Measurements from ENCODE around the gene GKN2.

DNA sequence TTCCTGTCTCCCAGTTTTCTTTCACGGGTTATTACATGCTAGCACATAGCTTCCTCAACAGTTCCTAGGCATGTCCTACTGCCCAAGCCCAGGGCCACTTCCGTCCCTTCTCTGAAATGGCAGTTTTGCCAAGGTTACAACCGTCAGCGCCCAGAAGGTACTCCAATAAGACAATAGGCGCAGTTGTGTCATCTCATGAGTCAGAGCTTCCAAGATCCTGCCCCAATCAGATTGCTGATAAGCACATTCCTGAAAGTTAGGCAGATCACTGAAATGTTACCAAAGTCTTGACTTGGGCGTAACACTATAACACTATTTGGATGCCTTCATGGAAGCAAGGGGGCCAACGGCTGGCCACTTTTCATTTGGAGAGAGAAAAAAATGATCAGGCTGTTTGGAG lies 34.2 kb downstream of the GKN2 start:
- no peak for TF ChIP-seq EP300 (conservative IDR thresholded peaks at IDR 0.05; ENCODE audit: poor library complexity, severe bottlenecking)
- no peak for TF ChIP-seq EZH2 (IDR thresholded peaks at IDR 0.05; ENCODE audit: borderline replicate concordance, insufficient read depth, low read length, poor library complexity, severe bottlenecking)
- TF ChIP-seq, protein P1, sequence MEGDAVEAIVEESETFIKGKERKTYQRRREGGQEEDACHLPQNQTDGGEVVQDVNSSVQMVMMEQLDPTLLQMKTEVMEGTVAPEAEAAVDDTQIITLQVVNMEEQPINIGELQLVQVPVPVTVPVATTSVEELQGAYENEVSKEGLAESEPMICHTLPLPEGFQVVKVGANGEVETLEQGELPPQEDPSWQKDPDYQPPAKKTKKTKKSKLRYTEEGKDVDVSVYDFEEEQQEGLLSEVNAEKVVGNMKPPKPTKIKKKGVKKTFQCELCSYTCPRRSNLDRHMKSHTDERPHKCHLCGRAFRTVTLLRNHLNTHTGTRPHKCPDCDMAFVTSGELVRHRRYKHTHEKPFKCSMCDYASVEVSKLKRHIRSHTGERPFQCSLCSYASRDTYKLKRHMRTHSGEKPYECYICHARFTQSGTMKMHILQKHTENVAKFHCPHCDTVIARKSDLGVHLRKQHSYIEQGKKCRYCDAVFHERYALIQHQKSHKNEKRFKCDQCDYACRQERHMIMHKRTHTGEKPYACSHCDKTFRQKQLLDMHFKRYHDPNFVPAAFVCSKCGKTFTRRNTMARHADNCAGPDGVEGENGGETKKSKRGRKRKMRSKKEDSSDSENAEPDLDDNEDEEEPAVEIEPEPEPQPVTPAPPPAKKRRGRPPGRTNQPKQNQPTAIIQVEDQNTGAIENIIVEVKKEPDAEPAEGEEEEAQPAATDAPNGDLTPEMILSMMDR (IDR thresholded peaks at IDR 0.05; ENCODE audit: poor library complexity, severe bottlenecking) = no peak

Data from neural cell (in vitro differentiated cells).